ENCODE data around the gene BMPR1A.

- TF ChIP-seq CTCF (IDR thresholded peaks at IDR 0.05; ENCODE audit: low read depth, low read length) = no peak
- TF ChIP-seq EZH2phosphoT487 (IDR thresholded peaks at IDR 0.05; ENCODE audit: low read depth) = no peak
These were observed 199.9 kb downstream of the BMPR1A start for GRCh38 chr10:86956195-86956847.

All from OCI-LY3 (cell line).